GM18909 (cell line): ENCODE data around the gene CEP57.
"Not testable (repeated sequence)": the region's sequence is repeated elsewhere in the genome, so short reads cannot be mapped to it uniquely, and the experiment has no call there.

Experiments used
- ATAC-seq: cut with Tn5 transposase; IDR thresholded peaks from one replicate; pipeline ENCODE4 v1.9.1; 2021; ENCODE audit warnings: mild to moderate bottlenecking; ENCODE audit not compliant: unreplicated experiment, poor library complexity

CEP57 gene

DNA sequence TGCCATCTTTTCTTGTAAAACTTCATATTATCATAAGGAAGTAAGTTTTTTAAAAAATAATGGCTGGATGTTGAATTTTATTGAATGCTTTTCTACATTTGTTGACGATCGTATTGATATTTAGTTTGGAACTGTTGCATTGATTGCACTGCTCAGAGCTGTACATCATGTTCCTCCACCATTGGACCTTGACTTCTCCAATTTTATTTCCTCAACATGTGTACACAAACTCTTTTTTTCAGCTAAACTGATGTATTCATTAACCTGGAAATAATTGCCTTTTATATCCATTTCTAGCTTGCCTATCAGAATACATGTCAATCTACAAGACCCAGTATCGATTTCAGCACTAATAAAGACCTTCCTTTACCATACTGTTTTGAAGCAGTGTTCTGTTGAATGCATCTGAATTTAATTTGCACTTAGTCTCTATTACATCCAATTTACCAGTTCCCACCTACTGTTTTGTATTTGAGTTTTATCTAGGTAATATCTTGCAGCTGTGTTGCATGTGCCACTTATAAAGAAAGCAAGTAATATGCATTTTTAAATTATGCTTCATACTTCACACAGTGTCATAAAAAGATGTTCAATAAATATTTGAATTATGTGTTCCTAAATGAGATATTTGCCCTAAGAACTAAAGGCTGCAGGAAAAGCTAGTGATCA is 5.5 kb downstream of the CEP57 start:
- ATAC-seq: no peak

DNA sequence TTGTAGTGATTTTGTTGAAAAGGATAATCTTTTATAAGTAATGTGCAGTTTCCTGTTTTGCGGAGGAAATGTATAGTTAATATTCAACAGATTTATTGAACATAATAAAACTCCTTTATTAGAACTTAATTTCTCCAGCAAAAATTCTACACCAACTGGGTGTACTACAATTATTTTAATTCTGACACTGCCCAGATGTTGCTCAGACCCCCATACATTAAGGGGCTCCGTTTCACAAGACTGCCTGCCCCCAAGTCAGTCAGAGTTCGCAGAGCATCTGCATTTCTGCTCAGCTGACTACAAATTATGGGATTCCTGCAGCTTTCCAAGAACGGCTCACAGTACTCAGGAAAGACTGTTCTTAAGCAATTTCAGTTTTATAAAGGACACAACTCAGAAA is 6.2 kb downstream of the CEP57 start:
- no peak for ATAC-seq

DNA sequence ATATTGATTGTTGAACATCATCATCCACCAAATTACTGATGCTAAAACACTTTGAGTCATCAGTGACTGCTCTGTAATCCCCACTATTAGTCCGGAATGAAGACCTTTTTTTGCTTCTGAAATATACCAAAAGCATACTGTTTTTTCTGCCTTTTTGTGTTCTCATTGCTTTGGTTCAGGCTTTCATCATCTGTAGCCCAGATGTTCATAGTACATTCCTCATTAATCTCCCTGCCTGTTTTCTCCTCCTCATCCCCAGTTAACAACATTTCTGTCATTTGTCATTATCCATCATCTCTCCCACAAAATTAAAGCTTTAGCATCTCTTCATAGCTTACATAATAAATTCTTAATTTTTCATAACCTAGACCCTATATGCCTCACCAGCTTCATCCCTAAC is 9.2 kb downstream of the CEP57 start:
- no peak for ATAC-seq

DNA sequence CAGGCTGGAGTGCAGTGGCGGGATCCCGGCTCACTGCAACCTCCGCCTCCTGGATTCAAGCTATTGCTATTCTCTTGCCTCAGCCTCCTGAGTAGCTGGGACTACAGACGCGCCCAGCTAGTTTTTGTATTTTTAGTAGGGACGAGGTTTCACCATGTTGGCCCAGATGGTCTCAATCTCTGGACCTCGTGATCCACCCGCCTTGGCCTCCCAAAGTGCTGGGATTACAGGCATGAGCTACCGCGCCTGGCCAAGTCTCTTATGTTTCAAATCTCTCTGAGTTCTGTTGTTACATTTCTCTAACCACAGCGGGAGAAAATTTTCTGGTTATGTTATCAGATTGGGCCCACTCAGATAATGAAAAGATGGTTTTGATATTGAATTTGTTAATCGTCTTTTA is 10.1 kb downstream of the CEP57 start:
- no peak for ATAC-seq

DNA sequence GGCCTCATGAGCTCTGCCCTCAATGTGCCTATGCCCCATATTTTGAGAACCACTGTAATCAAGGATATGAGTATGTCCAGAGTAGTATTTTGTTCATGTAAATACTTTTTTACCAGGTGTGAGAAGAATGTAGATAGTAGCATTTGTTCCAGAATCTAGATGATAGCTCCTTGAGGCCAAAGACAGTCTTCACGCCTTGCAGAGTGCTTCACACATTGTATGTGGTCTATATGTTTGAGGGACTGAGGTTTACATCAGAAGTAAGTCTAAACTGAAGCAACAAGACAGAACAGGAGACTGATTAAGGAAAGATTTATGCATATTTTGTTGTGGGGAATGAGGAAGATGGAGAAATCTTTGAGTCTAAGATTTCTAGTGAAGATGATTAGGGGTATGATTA is 12.5 kb downstream of the CEP57 start:
- no peak for ATAC-seq

DNA sequence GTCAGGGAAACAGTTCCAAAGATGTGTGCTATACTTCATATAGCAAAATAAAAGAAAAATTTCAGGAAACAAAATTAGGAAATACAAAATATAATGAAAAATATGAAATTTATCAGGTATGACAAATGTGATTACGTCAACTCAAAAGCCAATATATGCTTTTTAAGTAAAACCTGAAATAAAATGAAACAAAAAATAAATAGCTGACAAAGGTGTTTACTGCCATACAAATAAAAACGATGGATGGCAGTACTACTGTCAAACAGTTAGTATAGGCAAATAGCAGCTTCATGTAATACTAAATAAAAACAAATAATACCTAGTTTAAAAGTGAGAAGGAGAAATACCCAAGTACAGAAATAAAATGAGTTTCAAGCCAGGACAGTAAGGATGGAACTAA is 13.7 kb downstream of the CEP57 start:
- no peak for ATAC-seq

DNA sequence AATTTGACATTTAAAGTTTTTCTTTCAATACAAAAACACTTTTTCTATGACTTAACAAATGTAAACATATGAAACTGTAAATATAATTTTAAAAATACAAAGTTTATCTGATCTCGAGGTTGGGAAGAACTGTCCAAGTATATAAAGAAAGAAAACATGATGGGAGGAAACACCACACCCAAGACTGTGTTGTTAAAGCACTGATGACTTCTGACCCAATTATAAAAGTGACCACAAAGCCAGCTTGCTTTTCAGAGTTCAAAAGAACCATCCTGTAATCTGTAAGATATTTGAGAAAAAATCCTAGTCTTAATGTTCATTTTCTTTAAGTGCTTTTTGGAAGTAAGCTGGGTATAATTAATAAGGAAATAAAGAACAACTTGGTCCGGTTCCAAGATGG is 15.6 kb downstream of the CEP57 start:
- ATAC-seq: no peak

DNA sequence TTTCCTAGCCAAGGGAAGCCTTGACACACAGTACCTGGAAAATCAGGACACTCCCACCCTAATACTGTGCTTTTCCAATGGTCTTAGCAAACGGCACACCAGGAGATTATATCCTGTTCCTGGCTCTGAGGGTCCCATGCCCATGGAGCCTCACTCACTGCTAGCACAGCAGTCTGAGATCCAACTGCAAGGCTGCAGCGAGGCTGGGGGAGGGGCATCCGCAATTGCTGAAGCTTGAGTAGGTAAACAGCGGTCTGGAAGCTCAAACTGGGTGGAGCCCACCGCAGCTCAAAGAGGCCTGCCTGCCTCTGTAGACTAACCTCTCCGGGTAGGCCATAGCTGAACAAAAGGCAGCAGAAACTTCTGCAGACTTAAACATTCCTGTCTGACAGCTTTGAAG is 16.2 kb downstream of the CEP57 start:
- ATAC-seq: not testable (repeated sequence)

DNA sequence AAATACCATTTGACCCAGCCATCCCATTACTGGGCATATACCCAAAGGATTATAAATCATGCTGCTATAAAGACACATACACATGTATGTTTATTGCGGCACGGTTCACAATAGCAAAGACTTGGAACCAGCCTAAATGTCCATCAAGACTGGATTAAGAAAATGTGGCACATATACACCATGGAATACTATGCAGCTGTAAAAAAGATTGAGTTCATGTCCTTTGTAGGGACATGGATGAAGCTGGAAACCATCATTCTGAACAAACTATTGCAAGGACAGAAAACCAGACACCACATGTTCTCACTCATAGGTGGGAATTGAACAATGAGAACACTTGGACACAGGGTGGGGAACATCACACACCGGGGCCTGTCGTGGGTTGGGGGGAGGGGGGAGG is 20.8 kb downstream of the CEP57 start:
- not testable (repeated sequence) for ATAC-seq

DNA sequence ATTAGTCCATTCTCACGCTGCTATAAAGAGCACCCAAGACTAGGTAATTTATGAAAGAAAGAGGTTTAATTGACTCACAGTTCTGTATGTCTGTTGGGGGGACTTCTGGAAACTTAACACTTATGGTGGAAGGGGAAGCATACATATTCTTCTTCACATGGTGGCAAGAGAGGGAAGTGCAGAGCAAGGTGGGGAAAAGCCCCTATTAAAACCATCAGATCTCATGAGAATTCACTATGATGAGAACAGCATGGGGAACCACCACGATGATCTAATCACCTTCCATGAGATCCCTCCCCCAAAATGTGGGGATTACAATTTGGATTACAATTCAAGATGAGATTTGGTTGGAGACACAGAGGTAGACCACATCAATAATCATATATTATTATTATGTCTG is 25.7 kb downstream of the CEP57 start:
- no peak for ATAC-seq

DNA sequence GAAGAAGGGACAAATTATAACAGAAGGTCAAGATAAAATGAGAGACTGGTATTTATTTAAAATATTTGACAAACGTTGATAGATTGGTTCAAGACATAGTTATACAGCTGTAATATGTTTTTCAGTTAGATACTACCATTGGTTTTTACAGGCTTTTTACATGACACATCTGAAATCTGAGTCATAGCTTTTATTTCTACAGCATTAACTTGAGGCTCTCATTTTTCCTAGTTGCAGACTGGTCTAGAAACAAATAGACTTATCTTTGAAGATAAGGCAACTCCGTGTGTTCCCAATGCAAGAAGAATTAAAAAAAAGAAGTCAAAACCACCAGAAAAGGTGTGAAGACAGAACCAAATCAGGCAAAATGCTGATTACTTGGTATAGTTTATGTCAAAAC is 31.3 kb downstream of the CEP57 start:
- no peak for ATAC-seq

DNA sequence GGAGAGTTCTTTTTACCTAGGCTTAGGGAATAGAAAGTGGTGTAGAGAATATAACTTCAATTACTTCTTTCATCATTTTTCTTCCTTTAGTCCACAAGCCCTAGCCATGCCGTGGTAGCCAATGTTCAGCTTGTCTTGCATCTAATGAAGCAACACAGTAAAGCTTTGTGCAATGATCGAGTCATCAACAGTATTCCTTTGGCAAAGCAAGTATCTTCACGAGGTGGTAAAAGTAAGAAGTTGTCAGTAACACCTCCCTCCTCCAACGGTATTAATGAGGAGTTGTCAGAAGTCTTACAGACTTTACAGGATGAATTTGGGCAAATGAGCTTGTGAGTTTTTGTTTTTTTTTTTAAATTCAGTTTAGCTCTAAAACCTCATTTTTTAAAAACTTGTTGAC is 37.4 kb downstream of the CEP57 start:
- no peak for ATAC-seq

DNA sequence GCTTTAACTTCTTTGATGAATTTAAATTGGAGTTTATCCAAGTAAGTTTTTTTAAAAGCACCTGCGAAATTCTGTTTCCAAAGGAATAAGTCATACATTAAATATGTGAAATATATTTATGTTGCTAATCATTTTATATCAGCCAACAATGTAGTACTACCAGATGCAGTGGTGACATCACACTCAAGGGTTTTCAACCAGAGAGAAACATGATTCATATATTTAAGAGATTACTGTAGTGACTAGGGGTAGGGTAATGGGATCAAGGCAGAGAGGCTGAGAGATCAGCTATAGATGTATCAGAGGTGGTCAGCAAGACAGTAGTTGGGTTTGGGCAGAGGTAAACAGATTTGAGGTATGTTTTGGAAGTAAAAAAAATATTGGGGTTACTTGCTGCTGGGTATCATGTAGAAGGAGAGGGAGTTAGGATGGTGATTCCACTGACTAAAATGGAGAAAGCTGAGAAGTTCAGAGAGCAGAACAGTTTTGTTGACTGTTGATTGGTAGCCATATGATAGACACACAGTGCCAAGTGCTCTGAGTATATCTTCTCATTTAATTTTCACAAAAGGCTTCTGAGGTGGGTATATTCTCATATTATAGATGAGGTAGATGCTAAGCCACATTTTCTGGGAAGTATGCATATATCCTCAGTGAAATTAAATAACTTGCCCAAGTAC is 39.4 kb downstream of the CEP57 start:
- ATAC-seq: no peak

DNA sequence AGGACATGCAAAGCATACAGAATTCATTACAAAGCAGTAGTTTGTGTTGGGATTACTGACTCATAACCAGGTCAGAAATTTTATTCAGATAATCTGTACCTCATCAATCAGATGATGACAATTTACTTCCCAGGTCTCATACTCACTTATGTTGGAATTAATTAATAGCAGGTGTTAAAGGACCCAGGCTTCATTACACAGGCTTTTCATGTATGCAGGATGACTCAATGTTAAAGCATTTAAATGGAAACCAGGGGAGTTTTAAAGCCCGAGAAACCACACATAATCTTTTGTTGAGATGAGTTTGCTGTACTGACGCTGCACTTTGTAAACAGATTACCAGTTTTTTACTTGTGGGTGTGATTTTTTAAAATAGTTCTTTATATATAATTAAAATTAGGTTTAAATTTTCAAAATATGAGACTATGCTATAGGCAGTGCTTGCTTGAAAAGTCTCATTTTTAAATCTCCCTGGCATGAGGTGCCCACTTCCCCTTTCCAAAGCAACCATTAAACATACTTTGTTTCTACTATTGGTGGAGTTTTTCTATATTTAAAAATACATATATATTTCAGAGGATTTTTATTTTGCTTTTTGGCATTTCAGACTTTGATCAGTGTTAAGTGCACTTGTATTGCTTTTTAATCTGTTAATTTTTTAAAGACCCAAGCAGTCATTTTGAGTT is 41.0 kb downstream of the CEP57 start:
- ATAC-seq: no peak

DNA sequence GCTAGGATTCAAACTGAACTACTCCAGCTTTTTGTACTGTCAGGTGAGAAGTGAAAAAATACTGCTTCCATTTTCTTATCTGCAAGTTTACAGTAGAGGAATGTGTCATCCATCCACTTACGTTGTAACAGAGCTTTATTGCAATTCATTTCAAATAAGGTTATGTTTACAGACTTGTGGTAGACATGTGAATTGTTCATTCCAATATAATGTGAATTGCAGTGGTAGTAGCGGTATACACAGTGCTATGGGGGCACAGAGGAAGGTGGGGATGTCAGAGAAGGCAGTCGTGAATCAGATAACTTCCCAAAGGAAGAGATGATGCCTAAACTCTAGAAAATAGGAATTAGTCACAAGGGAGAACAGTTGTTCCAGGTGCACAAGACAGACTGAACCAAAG is 42.5 kb downstream of the CEP57 start:
- no peak for ATAC-seq

DNA sequence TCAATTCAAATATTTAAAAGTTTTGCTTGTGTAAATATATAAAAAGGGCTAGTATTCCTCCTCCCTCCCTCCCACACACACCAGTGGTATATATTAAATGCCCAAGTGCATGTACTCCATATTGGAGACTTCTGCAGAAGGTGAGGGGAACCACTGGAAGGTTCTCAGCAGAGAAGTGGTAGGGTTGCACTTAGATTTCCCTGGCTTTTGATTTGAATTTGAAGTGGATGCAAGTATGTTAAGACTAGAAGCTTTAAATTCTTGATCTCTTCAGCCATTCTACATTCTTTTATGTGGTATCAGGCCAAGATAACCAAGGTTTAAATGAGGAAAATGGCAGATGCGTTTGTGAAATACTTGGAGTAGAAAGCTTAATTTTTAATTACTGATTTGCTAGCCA is 43.1 kb downstream of the CEP57 start:
- no peak for ATAC-seq

DNA sequence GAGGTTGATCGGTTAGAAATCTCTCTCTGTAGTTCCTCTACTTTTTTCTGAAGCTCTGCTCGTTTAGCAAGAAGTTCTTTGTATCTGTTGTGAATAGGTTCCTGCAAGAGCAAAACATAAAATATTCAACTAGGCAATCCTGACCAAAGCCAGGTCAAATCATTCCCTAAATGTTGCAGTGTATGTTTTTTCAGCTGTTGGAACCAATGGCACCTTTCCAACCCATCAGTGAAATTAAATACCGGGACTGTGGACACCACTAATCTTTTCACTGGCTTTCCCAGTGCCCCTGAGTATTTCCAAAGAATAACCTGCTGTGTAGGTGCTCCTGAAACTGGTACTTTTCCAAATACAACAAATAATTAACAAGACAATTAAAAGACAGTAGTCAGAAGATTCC is 45.1 kb downstream of the CEP57 start:
- ATAC-seq: no peak

DNA sequence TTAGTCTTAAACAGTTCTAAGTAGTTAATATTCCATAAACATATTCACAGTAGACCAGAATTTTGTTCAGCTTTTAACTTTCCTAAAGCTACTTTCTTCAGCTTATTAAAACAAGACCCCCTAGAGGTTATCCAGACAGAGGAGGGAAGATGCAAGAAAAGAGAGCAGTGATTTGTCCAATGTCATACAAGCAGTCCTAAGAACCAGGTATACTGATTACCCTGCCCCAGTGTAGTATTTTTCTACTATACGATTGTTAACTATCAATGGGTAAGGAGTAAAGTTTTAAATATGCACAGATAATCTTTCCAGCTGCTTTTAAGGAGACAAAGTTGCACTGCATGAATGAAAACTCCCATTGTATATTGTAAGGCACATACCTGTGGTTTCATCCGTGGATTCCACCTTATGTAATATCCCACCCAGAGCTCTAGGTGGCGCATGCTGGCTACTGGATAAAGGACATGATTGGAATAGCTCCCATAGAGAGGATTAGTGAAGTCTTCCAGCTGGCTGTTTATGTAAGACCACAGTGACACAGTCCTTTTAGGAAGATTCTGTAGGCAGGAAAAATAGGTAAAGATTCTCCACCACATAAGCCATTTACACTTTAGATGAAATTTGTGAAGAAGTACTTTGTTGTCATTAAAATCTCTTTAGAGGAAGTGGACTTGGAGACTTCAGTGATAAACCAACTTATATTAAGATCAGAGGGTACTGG is 45.6 kb downstream of the CEP57 start:
- ATAC-seq: peak; percentile 97

DNA sequence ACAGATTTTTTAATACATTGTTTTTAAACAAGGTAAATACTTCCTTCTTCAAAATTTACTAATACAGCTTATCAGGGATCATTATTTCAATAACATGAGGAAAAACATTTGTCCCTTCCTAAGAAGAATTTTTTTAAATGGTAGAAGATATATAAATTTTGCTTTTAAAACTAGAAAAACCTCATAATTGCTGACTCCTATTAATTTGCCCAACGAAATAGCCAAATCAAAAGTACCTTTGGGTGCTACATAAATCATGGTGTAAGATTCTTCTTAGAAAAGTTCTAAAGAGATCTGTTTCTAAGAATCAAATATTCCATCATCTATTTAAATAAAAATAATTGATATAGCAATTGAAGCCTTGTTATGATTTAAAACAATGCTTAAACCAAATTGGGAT is 54.9 kb downstream of the CEP57 start:
- no peak for ATAC-seq

DNA sequence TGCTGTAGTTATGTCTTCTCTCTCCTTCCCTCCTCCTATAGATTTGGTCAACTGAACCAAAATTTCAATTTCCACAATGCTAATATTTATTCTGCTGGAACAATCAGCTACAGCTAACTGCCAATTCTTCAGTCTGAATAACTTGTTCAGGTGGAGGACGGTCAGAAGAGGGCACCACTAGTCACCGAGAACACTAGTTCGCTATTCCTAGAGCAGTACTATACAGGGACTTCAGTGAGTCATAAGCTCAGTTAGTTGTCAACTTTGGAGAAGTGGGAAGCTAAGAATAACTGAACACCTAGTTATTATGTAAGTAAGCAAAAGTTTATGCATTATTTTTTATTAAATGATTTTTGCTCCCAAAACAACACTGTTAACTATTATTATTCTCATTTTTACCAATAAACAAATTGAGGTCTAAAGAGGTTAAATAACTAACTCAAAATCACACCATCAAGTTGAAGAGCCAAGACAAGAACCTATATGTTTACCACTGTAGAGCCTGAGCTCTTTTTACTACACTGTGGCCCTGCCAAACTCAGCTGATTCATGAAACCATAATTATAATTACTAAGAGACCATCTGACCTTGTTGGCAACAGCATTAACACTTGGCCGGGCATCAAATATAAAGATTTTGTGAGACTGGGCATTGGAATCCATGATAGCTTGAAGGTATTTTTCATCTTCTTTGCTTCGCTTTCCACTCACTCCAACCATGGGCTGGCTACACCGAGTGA is 59.0 kb downstream of the CEP57 start:
- ATAC-seq: peak; percentile 74
